Liver (tissue), 9 donors: ENCODE data around the gene METTL6. TPM values are rescaled to one million over a fixed set of nuclear protein-coding genes. Genes with fewer than 3 reads are reported as not detected.
"Not testable (repeated sequence)": the region's sequence is repeated elsewhere in the genome, so short reads cannot be mapped to it uniquely, and the experiment has no call there.

Experiments used
- DNase-seq: peaks from one replicate; pipeline ENCODE4 v3.0.0-alpha.2; 2017; ENCODE audit warnings: low spot score
- H3K27ac ChIP-seq, 2 donors: one replicate each; pipeline ENCODE4 v1.7.0; 2013; ENCODE audit warnings: inconsistent platforms in 2 of 2, low read length in 2 of 2, control low read depth in 1 of 2, low read depth in 1 of 2, mild to moderate bottlenecking in 1 of 2
- H3K27me3 ChIP-seq, 4 donors: one replicate each; pipeline versions ENCODE4 v1.6.1 to v1.7.0; 2013; ENCODE audit warnings: low read length in 3 of 4, inconsistent platforms in 1 of 4, mild to moderate bottlenecking in 1 of 4, moderate library complexity in 1 of 4; ENCODE audit not compliant: control insufficient read depth in 4 of 4, insufficient read depth in 4 of 4
- H3K36me3 ChIP-seq, 4 donors: one replicate each; pipeline versions ENCODE4 v1.6.1 to v1.7.0; 2013; ENCODE audit warnings: low read length in 3 of 4, mild to moderate bottlenecking in 3 of 4, low read depth in 1 of 4, moderate library complexity in 1 of 4; ENCODE audit not compliant: control insufficient read depth in 4 of 4, insufficient read depth in 3 of 4
- H3K4me1 ChIP-seq, 4 donors: one replicate each; pipeline versions ENCODE4 v1.6.1 to v1.7.0; 2013; ENCODE audit warnings: low read length in 3 of 4, mild to moderate bottlenecking in 3 of 4, moderate library complexity in 1 of 4; ENCODE audit not compliant: control insufficient read depth in 4 of 4, insufficient read depth in 4 of 4
- H3K4me3 ChIP-seq, 3 donors: one replicate each; pipeline versions ENCODE4 v1.6.1 to v1.7.0; 2013; ENCODE audit warnings: low read length in 3 of 3, control low read depth in 1 of 3, low read depth in 1 of 3, mild to moderate bottlenecking in 1 of 3
- H3K9ac ChIP-seq, 2 donors: one replicate each; pipeline ENCODE4 v1.7.0; 2013; ENCODE audit warnings: low read length in 2 of 2, mild to moderate bottlenecking in 2 of 2, moderate library complexity in 2 of 2, control low read depth in 1 of 2, low read depth in 1 of 2
- H3K9me3 ChIP-seq, 4 donors: one replicate each; pipeline versions ENCODE4 v1.6.1 to v1.7.0; 2013; ENCODE audit warnings: low read length in 3 of 4; ENCODE audit not compliant: control insufficient read depth in 4 of 4
- ATF3 ChIP-seq: IDR thresholded peaks from 2 replicates; pipeline ENCODE4 v1.6.1; 2016; ENCODE audit warnings: antibody characterized with exemption
- EGR1 ChIP-seq, 2 donors: IDR thresholded peaks; 2 replicates each; pipeline ENCODE4 v1.6.1; 2016 to 2018; ENCODE audit warnings: antibody characterized with exemption in 2 of 2, low read depth in 2 of 2
- FOXA1 ChIP-seq: IDR thresholded peaks from 2 replicates; pipeline ENCODE4 v1.6.1; 2016; ENCODE audit warnings: antibody characterized with exemption
- FOXA2 ChIP-seq: IDR thresholded peaks from 2 replicates; pipeline ENCODE4 v1.6.1; 2016; ENCODE audit warnings: antibody characterized with exemption
- HNF4A ChIP-seq, 2 donors: conservative IDR thresholded peaks; 2 replicates each; pipeline ENCODE4 v1.6.1; 2016; ENCODE audit warnings: antibody characterized with exemption in 2 of 2, mild to moderate bottlenecking in 2 of 2
- JUND ChIP-seq, 2 donors: IDR thresholded peaks; 2 replicates each; pipeline ENCODE4 v1.6.1; 2016; ENCODE audit warnings: antibody characterized with exemption in 2 of 2
- MAX ChIP-seq: IDR thresholded peaks from 2 replicates; pipeline ENCODE4 v1.6.1; 2016; ENCODE audit warnings: antibody characterized with exemption
- NR2F2 ChIP-seq: IDR thresholded peaks from 2 replicates; pipeline ENCODE4 v1.6.1; 2016; ENCODE audit warnings: antibody characterized with exemption
- RXRA ChIP-seq, 2 donors: IDR thresholded peaks; 2 replicates each; pipeline ENCODE4 v1.6.1; 2017 to 2018; ENCODE audit warnings: antibody characterized with exemption in 2 of 2, mild to moderate bottlenecking in 1 of 2
- SP1 ChIP-seq: IDR thresholded peaks from 2 replicates; pipeline ENCODE4 v1.6.1; 2018; ENCODE audit warnings: antibody characterized with exemption, mild to moderate bottlenecking
- TAF1 ChIP-seq: conservative IDR thresholded peaks from 2 replicates; pipeline ENCODE4 v1.6.1; 2016; ENCODE audit warnings: antibody characterized with exemption, mild to moderate bottlenecking
- YY1 ChIP-seq: IDR thresholded peaks from 2 replicates; pipeline ENCODE4 v1.6.1; 2016; ENCODE audit warnings: antibody characterized with exemption, mild to moderate bottlenecking
- WGBS: extraction: QIAGEN DNeasy Blood & Tissue Kit; methylation state at CpG from one replicate; pipeline ENCODE4 v1.1.7; 2013; 5-methylcytosine and 5-hydroxymethylcytosine counted together
- polyA plus RNA-seq, 2 donors: library from polyadenylated mRNA; stranded (reverse) in 1 of 2; unstranded in 1 of 2; fragments of 200-250 nt in 1 of 2; fragments of >200 nt in 1 of 2; fragmentation: Nextera tagmentation in 1 of 2; extraction: Ambion mirVana in 1 of 2; gene quantifications; one replicate each; pipeline versions ENCODE4 v1.2.1 to v1.2.3, GENCODE V29; 2013 to 2015
- total RNA-seq, 2 donors: library from RNA; depleted of rRNA; stranded (reverse); fragments of >200 nt; gene quantifications; one replicate each; pipeline ENCODE4 v1.2.3, GENCODE V29; 2014
- TF ChIP-seq, protein P1 (sequence below): IDR thresholded peaks from 2 replicates; pipeline ENCODE4 v1.6.1; 2016; ENCODE audit warnings: antibody characterized with exemption, mild to moderate bottlenecking
- TF ChIP-seq, protein P2 (sequence below): fragments of 150-350 bp; IDR thresholded peaks from 2 replicates; pipeline ENCODE4 v1.5.1; 2017; ENCODE audit warnings: improper control_type of control experiment, low read depth, low read length; ENCODE audit not compliant: missing input control
- donor health status: healthy.
- donor health status: healthy.
- donor health status: healthy.
- donor health status: healthy.
- donor health status: healthy.

The METTL6 gene
- total and polyA plus RNA-seq, 4 donors = 2.0 to 9.1 (median 5.9) TPM

- Histone ChIP-seq H3K4me3 (no peak overlapping the region), H3K36me3 (no peaks in the 10 kb centered on the region), H3K9ac (no peak overlapping the region), H3K27me3 (no peaks in the 10 kb centered on the region), H3K27ac (no peak overlapping the region), H3K9me3 (no peaks in the 10 kb centered on the region), H3K4me1 (no peaks in the 10 kb centered on the region)
- TF ChIP-seq ATF3 = no peak
- TF ChIP-seq HNF4A (conservative IDR thresholded peaks at IDR 0.05) = peak in 1 of 2 donors; percentile 34
- 90% methylated on average over 7 of the region's 7 CpGs for WGBS
- DNase-seq = no peak
Measured at GRCh38 chr3:15458212-15458780, 31.0 kb upstream of the METTL6 start.

GRCh38 chr3:15456915-15457314 lies 29.6 kb upstream of the METTL6 start:
- H3K9ac ChIP-seq, DNase-seq, H3K36me3 ChIP-seq, H3K4me1 ChIP-seq, H3K27me3 ChIP-seq, H3K4me3 ChIP-seq, H3K27ac ChIP-seq, H3K9me3 ChIP-seq: not testable (repeated sequence)
- WGBS = 94% methylated on average over 10 of the region's 10 CpGs

DNA sequence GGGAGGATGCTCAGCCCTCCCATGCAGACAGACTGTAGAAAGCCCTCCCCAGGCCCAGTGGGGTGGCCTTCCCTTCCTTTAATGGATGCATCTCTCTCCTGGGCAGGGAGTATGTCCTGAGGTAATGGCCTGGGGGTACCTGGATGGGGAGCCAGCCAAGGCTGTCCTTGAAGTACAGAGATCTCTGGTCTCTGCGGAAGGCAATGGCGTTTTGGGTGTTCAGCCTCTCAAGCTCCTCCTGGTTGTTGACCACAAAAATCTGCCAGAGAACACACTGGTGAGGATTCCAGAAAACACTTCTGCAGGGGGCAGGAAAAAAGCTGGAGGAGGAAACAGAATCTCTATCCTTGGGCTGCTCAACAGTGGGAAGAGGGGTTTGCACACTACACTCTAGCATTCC lies 29.0 kb upstream of the METTL6 start:
- H3K27me3 ChIP-seq = no peaks in the 10 kb centered on the region
- H3K4me3 ChIP-seq = no peak overlapping the region
- no peak for DNase-seq
- H3K36me3 ChIP-seq = peaks cover 0 to under 1% (median 0%) of the 10 kb centered on the region in 4 donors
- H3K9ac ChIP-seq = no peak overlapping the region
- H3K9me3 ChIP-seq = no peaks in the 10 kb centered on the region
- H3K27ac ChIP-seq = no peak overlapping the region
- H3K4me1 ChIP-seq = no peaks in the 10 kb centered on the region
- WGBS = 94% methylated on average over 2 of the region's 2 CpGs
- TF ChIP-seq FOXA2 = no peak
- no peak for TF ChIP-seq RXRA (IDR thresholded peaks at IDR 0.05)
- TF ChIP-seq HNF4A (conservative IDR thresholded peaks at IDR 0.05) = no peak
- TF ChIP-seq, protein P1, sequence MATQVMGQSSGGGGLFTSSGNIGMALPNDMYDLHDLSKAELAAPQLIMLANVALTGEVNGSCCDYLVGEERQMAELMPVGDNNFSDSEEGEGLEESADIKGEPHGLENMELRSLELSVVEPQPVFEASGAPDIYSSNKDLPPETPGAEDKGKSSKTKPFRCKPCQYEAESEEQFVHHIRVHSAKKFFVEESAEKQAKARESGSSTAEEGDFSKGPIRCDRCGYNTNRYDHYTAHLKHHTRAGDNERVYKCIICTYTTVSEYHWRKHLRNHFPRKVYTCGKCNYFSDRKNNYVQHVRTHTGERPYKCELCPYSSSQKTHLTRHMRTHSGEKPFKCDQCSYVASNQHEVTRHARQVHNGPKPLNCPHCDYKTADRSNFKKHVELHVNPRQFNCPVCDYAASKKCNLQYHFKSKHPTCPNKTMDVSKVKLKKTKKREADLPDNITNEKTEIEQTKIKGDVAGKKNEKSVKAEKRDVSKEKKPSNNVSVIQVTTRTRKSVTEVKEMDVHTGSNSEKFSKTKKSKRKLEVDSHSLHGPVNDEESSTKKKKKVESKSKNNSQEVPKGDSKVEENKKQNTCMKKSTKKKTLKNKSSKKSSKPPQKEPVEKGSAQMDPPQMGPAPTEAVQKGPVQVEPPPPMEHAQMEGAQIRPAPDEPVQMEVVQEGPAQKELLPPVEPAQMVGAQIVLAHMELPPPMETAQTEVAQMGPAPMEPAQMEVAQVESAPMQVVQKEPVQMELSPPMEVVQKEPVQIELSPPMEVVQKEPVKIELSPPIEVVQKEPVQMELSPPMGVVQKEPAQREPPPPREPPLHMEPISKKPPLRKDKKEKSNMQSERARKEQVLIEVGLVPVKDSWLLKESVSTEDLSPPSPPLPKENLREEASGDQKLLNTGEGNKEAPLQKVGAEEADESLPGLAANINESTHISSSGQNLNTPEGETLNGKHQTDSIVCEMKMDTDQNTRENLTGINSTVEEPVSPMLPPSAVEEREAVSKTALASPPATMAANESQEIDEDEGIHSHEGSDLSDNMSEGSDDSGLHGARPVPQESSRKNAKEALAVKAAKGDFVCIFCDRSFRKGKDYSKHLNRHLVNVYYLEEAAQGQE = no peak
- no peak for TF ChIP-seq EGR1 (IDR thresholded peaks at IDR 0.05; ENCODE audit: low read depth in 2 of 2)
- no peak for TF ChIP-seq MAX
- TF ChIP-seq NR2F2 = no peak
- TF ChIP-seq FOXA1 = no peak

GRCh38 chr3:15455756-15456155 lies 28.4 kb upstream of the METTL6 start:
- Histone ChIP-seq H3K27ac (no peak overlapping the region), H3K4me1 (no peaks in the 10 kb centered on the region), H3K4me3 (no peak overlapping the region), H3K36me3 (peaks cover 0 to 5% (median 0%) of the 10 kb centered on the region in 4 donors), H3K9ac (no peak overlapping the region), H3K9me3 (no peaks in the 10 kb centered on the region), H3K27me3 (no peaks in the 10 kb centered on the region)
- no peak for DNase-seq
- 92% methylated on average over 7 of the region's 7 CpGs for WGBS
- TF ChIP-seq, protein P1 = no peak
- TF ChIP-seq JUND (IDR thresholded peaks at IDR 0.05) = no peak
- no peak for TF ChIP-seq SP1
- TF ChIP-seq TAF1 = no peak
- TF ChIP-seq, protein P2, sequence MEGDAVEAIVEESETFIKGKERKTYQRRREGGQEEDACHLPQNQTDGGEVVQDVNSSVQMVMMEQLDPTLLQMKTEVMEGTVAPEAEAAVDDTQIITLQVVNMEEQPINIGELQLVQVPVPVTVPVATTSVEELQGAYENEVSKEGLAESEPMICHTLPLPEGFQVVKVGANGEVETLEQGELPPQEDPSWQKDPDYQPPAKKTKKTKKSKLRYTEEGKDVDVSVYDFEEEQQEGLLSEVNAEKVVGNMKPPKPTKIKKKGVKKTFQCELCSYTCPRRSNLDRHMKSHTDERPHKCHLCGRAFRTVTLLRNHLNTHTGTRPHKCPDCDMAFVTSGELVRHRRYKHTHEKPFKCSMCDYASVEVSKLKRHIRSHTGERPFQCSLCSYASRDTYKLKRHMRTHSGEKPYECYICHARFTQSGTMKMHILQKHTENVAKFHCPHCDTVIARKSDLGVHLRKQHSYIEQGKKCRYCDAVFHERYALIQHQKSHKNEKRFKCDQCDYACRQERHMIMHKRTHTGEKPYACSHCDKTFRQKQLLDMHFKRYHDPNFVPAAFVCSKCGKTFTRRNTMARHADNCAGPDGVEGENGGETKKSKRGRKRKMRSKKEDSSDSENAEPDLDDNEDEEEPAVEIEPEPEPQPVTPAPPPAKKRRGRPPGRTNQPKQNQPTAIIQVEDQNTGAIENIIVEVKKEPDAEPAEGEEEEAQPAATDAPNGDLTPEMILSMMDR = no peak
- no peak for TF ChIP-seq MAX
- no peak for TF ChIP-seq YY1
- no peak for TF ChIP-seq FOXA1
